Adrenal gland (tissue), 12 donors: ENCODE results near the gene NELFA. TPM values are rescaled to one million over a fixed set of nuclear protein-coding genes. Genes with fewer than 3 reads are reported as not detected.

ENCODE experiments used
- DNase-seq, 7 donors: peaks; one replicate each; pipeline ENCODE4 v3.0.0-alpha.2; 2019 to 2020
- H3K27ac ChIP-seq, 5 donors: fragments of 200-600 bp; sonication (generic) in 4 of 5; 1 replicate in 3 of 5; 2 replicates in 2 of 5; pipeline versions ENCODE4 v1.5.1 to v1.8.0; 2016 to 2020; ENCODE audit warnings: mild to moderate bottlenecking in 1 of 5
- H3K27me3 ChIP-seq: fragments of 200-600 bp; 2 replicates; pipeline ENCODE4 v1.8.0; 2021
- H3K36me3 ChIP-seq, 2 donors: fragments of 200-600 bp; replicated peaks in 1 of 2; 1 replicate in 1 of 2; 2 replicates in 1 of 2; pipeline versions ENCODE4 v1.5.1 to v1.8.0; 2018 to 2022
- H3K4me1 ChIP-seq, 2 donors: fragments of 200-600 bp; replicated peaks in 1 of 2; 1 replicate in 1 of 2; 2 replicates in 1 of 2; pipeline versions ENCODE4 v1.5.1 to v1.8.0; 2018 to 2021
- H3K4me3 ChIP-seq, 4 donors: fragments of 200-600 bp; sonication (generic) in 3 of 4; one replicate each; pipeline ENCODE4 v1.5.1; 2016 to 2018
- H3K9me3 ChIP-seq, 3 donors: fragments of 200-600 bp; sonication (generic) in 1 of 3; replicated peaks in 1 of 3; 1 replicate in 2 of 3; 2 replicates in 1 of 3; pipeline versions ENCODE4 v1.5.1 to v1.8.0; 2016 to 2021
- POLR2A ChIP-seq, 2 donors: fragments of 450-650 bp; IDR thresholded peaks; one replicate each; pipeline ENCODE4 v1.6.1; 2017; ENCODE audit warnings: antibody characterized with exemption in 2 of 2, mild to moderate bottlenecking in 2 of 2, moderate library complexity in 1 of 2
- WGBS, 4 donors: extraction: QIAGEN DNeasy Blood & Tissue Kit in 2 of 4; methylation state at CpG; one replicate each; pipeline versions ENCODE4 v1.1.5 to v1.1.7; 2013 to 2017; 5-methylcytosine and 5-hydroxymethylcytosine counted together
- intact Hi-C, 2 donors: fragments of 100-400 bp; cut with DNase I; formaldehyde crosslinking; loops; one replicate each; pipeline versions ENCODE4 v1.14.1 to v1.15.0; 2022 to 2023
- polyA plus RNA-seq, 3 donors: library from polyadenylated mRNA; stranded (reverse); fragments of 200-250 nt in 2 of 3; fragments of 350-450 nt in 1 of 3; fragmentation: Illumina TruSeq in 1 of 3; extraction: RNeasy Lipid Tissue Mini Kit (QIAGEN cat#74804) in 1 of 3; gene quantifications; one replicate each; pipeline ENCODE4 v1.2.3, GENCODE V29; 2013 to 2014
- total RNA-seq, 9 donors: library from RNA; depleted of rRNA in 4 of 9; stranded (reverse); fragments of >200 nt in 4 of 9; fragments of 120-200 nt in 1 of 9; fragmentation: NEBNext Ultra II Directional in 1 of 9; extraction: Animal tissue kit (Norgen Biotek cat#: 25700) in 1 of 9; gene quantifications; one replicate each; pipeline versions ENCODE4 v1.1.0 to v1.2.4, GENCODE V29; 2013 to 2023
- TF ChIP-seq, protein P1 (sequence below), 6 experiments: fragments of 450-650 bp in 4 of 6; fragments of 200-600 bp in 2 of 6; sonication (generic) in 1 of 6; IDR thresholded peaks; 1 replicate in 5 of 6; 2 replicates in 1 of 6; pipeline versions ENCODE4 v1.5.1 to v1.8.0; 2016 to 2021; ENCODE audit warnings: antibody characterized with exemption in 6 of 6, mild to moderate bottlenecking in 2 of 6, moderate library complexity in 1 of 6
- donor health status: healthy with polysubstance abuse.
- donor health status: Bipolar disorder and iron deficiency.
- donor health status: DM: yes; HTN: yes; CAD: no.
- donor health status: DM: no; HTN: no; CAD: no.
- donor health status: DM: no; HTN: no; CAD: no.
- donor health status: DM: yes; HTN: yes; CAD: no.

The NELFA gene
- total and polyA plus RNA-seq, 12 donors = 8.5 to 55.2 (median 25.6) TPM

GRCh38 chr4:1948232-1948631, 60.5 kb downstream of the NELFA start:
- intact Hi-C loops = no loop called here
- Histone ChIP-seq H3K36me3 (no peaks in the 10 kb centered on the region), H3K27me3 (no peaks in the 10 kb centered on the region), H3K9me3 (no peaks in the 10 kb centered on the region), H3K4me1 (no peaks in the 10 kb centered on the region), H3K27ac (no peak overlapping the region), H3K4me3 (no peak overlapping the region)
- no peak for TF ChIP-seq POLR2A (IDR thresholded peaks at IDR 0.05)
- TF ChIP-seq, protein P1, sequence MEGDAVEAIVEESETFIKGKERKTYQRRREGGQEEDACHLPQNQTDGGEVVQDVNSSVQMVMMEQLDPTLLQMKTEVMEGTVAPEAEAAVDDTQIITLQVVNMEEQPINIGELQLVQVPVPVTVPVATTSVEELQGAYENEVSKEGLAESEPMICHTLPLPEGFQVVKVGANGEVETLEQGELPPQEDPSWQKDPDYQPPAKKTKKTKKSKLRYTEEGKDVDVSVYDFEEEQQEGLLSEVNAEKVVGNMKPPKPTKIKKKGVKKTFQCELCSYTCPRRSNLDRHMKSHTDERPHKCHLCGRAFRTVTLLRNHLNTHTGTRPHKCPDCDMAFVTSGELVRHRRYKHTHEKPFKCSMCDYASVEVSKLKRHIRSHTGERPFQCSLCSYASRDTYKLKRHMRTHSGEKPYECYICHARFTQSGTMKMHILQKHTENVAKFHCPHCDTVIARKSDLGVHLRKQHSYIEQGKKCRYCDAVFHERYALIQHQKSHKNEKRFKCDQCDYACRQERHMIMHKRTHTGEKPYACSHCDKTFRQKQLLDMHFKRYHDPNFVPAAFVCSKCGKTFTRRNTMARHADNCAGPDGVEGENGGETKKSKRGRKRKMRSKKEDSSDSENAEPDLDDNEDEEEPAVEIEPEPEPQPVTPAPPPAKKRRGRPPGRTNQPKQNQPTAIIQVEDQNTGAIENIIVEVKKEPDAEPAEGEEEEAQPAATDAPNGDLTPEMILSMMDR (IDR thresholded peaks at IDR 0.05) = no peak
- WGBS, 4 donors = 91 to 96% (median 95%) methylated on average over 16 of the region's 16 CpGs
- no peak for DNase-seq

DNA sequence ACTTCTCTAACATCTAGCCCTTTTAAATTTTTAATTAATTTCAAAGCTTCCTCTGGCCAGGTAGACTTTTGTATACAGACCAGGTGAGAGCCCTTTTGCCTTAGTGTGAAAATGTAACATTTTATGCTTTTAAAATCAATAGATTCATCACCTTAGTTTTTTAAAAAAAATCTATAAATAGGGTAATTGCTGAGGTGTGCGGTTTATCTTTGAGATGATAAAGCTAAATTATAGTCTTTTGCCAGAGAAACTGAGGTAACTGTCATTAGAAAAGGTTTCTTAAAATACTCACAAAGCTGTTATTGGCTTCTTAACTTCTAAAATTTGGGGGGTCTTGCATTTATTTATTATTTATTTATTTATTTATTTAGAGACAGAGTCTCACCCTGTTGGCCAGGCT, 62.9 kb downstream of the NELFA start:
- Histone ChIP-seq H3K27ac (no peak overlapping the region), H3K36me3 (peaks cover 0 to 10% of the 10 kb centered on the region in 2 donors), H3K9me3 (no peaks in the 10 kb centered on the region), H3K4me3 (no peak overlapping the region), H3K4me1 (peaks cover 0 to 4% of the 10 kb centered on the region in 2 donors), H3K27me3 (no peaks in the 10 kb centered on the region)
- 98 to 100% (median 99%) methylated on average over 1 of the region's 1 CpG for WGBS, 4 donors
- DNase-seq = no peak
- intact Hi-C loops = no loop called here
- TF ChIP-seq POLR2A (IDR thresholded peaks at IDR 0.05) = no peak
- TF ChIP-seq, protein P1 (IDR thresholded peaks at IDR 0.05) = no peak

DNA sequence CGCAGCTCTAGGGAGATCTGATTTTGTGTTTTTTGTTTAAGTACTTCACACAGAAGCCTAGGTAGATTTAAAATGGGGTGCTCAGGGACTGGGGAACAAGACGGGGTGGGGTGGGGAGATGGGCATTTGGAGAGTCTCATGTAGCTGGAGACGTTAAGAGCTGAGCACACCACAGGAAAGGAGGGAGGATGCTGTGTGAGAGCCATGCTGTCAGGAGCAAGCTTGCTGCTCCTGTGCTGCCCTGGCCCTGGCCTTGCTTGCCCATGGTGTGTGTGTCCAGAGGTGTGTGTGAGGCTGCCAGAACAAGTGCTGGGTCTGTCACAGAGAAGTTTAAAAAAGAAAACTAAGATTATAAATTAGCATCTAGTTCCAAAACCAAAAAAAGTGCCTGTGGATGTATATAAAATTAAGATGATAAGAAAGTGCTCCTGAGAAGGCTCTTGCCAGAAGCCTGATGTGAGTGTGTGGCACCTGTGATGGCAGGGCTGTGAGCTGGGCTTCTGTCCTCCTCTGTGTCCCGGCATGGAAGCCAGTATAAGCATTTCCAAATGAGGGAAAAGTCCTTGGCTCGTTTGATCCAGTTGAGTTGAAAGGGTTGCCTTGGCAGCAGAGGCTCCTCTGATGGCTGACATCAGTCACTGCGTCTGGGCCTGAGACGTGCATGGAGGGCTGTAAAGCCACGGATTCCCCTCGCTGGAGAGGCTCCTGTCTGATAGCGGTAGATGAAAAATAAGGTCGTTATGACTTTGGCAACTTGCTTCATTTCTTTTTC, 63.5 kb downstream of the NELFA start:
- Histone ChIP-seq H3K36me3 (peaks cover 0 to 10% of the 10 kb centered on the region in 2 donors), H3K27me3 (no peaks in the 10 kb centered on the region), H3K4me3 (no peak overlapping the region), H3K27ac (no peak overlapping the region), H3K9me3 (no peaks in the 10 kb centered on the region), H3K4me1 (peaks cover 4 to 5% of the 10 kb centered on the region in 2 donors)
- WGBS, 4 donors = 46 to 55% (median 53%) methylated on average over 11 of the region's 11 CpGs
- TF ChIP-seq, protein P1 (IDR thresholded peaks at IDR 0.05) = no peak
- TF ChIP-seq POLR2A (IDR thresholded peaks at IDR 0.05) = no peak
- intact Hi-C loops = no loop called here
- peak in 4 of 7 donors; percentile 28 to 43 (median 33) for DNase-seq

GRCh38 chr4:1943928-1944327, 64.8 kb downstream of the NELFA start:
- Histone ChIP-seq H3K9me3 (no peaks in the 10 kb centered on the region), H3K27ac (no peak overlapping the region), H3K4me1 (peaks cover 8 to 12% of the 10 kb centered on the region in 2 donors), H3K4me3 (no peak overlapping the region), H3K36me3 (peaks cover 0 to 10% of the 10 kb centered on the region in 2 donors), H3K27me3 (no peaks in the 10 kb centered on the region)
- TF ChIP-seq POLR2A (IDR thresholded peaks at IDR 0.05) = no peak
- TF ChIP-seq, protein P1 (IDR thresholded peaks at IDR 0.05) = no peak
- DNase-seq = no peak
- intact Hi-C loops = no loop called here
- WGBS, 4 donors = 94 to 98% (median 97%) methylated on average over 7 of the region's 7 CpGs
